GM19467 (cell line): ENCODE results near the gene ZNF286A.
"Not testable (repeated sequence)": the region's sequence is repeated elsewhere in the genome, so short reads cannot be mapped to it uniquely, and the experiment has no call there.

Experiments
- ATAC-seq: cut with Tn5 transposase; IDR thresholded peaks from one replicate; pipeline ENCODE4 v1.9.1; 2021; ENCODE audit warnings: mild to moderate bottlenecking, moderate library complexity; ENCODE audit not compliant: unreplicated experiment

The ZNF286A gene

DNA sequence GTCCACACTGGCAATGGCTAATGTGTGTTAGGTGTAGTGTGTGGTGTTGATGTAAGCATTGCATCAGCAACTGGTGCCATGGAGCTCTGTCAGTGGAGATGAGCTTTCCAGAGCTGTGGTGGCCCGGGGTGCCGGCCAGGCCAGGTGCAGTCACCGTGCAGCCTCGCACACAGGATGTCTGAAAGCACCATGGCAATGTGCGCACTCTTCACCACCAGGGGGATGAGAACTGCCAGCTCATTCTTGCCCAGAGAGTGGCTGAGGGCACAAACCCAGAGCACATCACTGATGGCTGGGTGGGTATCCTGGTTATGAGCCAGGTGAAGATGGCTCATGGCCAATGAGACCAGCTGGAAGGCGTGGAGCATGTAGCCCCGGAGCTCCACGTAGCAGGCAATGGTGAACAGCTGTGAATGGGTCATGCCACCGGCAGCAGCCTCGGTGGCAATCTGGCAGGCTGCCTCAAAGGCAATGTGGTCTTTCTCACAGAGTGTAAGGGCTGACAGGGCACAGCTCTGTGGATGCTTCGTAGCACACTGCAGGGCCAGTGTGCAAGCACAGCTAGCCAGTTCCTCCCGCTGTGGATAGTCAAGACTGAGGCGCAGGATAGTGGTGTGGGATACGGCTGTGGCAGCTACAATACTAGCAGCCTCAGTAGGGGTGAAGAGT lies 69.4 kb downstream of the ZNF286A start:
- ATAC-seq: not testable (repeated sequence)
